Right kidney (tissue), 1 donor: ENCODE measurements around the gene PI4KA.
"Not testable (repeated sequence)": the region's sequence is repeated elsewhere in the genome, so short reads cannot be mapped to it uniquely, and the experiment has no call there.

Experiments
- DNase-seq: peaks from one replicate; pipeline ENCODE4 v3.0.0-alpha.2; 2016

Gene PI4KA

DNA sequence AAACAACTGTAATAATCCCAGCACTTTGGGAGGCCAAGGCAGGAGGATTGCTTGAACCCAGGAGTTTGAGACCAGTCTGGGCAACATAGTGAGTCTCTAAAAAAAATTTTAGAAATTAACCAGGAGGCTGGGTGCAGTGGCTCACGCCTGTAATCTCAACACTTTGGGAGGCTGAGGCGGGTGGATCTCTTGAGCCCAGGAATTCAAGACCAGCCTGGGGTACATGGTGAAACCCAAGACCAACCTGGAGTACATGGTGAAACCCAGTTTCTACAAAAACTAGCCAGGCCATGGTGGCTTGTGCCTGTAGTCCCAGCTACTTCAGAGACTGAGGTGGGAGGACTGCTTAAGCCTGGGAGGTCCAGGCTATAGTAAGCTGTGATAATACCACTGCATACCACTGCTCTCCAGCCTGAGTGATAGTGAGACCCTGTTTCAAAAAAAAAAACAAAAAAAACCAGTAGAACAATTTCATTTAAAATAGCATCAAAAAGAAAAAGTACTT is 11.2 kb downstream of the PI4KA start:
- no peak for DNase-seq

DNA sequence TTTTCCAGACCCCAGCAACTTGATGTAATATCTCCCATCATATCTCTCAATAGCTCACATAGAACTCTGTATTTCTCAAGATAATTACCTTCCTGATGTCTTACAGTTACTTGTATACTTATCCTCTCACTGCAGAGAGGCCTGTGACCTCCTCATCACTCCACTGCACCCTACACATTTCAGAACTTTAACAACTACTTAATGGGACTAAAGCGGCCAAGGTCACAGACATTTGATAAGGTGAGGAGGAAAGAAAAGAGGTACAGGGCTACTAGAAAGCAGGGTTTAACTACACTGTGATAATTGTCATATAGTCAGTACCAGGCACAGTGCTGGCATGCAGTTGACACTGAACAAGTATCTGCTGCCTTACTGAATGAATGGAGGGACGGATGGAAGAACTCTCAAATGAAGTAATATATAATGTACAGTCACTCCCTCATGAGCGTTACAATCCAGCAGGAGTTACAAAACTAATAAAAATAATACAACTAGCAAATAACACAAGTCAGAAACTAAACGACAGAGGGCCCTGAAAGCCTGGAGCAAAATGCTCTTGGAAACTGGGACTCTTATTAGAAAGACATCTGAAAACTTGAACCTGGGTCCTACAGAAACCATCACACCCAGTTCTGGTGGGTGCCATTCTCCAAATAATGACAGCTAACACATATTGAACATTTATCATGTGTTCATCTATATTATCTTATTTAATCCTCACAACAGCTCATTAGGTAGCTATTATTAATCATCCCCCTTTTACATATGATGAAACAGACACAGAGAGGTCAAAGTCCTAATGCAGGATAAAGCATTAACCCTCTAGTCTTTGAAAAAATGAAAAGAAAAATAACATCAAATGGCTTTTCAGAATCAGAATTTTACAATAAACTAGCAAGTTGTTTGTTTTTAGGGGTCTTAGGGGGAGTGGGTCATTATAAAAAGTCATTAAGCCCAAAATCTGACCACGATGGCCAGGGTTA is 14.3 kb downstream of the PI4KA start:
- DNase-seq, result no peak

DNA sequence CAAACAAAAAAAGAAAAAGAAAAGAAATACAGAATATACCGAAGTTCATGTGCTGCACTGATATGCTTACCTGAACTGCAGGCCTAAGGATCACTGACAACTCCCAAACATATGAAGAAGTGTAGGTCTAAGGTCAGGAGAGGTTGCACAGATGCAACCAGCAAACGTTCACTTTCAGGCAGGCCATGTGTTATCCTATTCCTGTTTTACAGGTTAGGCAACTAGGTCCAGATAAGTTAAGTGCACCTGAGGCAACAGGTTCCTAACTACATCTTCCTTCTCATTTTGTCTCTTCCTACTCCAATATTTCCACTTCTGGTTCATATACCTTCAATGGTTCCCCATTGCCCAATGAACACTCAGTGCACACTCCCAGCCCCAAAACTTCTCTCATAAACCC is 15.1 kb downstream of the PI4KA start:
- no peak for DNase-seq

DNA sequence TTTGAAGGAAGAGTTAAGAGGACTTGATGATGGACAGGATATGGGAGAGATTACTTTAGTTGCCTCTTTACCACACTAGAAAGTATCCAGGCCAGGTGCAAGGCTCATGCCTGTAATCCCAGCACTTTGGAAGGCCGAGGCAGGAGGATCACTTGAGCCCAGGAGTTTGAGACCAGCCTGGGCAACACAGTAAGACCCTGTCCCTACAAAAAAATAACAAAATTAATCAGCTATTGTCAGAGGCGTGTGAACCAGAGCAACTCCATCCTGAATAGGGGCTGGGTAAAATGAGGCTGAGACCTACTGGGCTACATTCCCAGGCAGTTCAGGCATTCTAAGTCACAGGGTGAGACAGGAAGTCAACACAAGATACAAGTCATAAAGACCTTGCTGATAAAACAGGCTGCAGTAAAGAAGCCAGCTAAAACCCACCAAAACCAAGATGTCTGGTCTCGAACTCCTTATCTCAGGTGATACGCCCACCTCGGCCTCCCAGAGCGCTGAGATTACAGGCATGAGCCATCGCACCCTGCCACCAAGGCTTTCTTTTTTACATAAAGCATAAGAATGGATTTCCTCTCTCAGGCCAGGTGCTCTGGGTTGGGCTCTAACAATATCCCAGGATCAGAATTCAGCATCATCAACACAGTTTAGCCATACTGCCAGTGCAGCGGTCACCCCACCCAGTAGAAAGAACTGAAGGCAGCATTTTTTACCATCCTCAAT is 17.8 kb downstream of the PI4KA start:
- no peak for DNase-seq

DNA sequence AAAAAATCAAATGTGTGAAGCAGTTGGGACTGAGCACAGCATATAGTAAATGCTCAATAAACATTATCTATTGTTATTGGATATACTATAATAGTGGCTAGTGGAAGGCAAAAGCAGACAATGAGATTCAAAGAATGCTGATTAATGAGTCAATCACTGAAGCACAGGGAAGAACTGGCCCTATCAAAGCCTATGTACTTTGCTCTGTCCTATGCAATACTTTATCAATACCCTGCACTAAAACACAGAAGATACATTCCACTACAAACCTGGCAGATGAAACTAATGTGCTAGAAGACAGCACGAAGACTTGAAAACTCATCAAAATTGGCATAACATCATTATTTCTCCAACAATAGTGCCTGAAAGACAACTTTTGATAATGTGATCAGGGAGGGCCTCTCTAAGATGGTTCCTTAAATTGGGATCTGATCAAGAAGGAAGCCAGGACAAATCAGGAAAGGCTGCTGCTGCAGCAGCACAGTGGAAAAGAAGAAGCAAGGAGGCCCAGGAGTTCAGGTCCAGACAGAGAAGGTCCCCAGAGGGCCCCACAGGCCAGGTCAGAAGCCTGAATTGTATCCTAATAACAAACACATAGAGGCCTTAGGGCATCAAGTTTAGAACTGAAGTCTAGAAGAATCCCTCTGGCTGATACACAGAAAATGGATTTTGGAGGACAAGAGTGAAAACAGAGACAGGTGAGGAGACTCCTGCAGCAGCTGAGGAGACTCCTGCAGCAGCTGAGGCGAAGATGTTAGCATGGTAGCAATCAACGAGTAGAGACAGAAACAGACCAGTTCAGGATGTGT is 18.6 kb downstream of the PI4KA start:
- no peak for DNase-seq

DNA sequence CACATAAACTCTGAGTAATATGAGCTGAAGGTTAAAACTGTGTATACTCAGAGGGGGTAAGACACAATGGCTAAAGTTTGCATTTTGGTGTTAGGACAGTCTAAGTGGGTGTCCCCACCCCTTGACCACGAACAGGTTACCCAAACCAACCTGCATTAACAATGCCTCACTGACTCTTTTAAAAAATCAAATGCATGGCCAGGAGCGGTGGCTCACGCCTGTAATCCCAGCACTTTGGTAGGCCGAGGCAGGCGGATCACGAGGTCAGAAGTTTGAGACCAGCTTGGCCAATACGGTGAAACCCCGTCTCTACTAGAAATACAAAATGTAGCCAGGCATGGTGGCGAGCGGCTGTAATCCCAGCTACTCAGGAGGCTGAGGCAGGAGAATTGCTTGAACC is 19.3 kb downstream of the PI4KA start:
- not testable (repeated sequence) for DNase-seq

DNA sequence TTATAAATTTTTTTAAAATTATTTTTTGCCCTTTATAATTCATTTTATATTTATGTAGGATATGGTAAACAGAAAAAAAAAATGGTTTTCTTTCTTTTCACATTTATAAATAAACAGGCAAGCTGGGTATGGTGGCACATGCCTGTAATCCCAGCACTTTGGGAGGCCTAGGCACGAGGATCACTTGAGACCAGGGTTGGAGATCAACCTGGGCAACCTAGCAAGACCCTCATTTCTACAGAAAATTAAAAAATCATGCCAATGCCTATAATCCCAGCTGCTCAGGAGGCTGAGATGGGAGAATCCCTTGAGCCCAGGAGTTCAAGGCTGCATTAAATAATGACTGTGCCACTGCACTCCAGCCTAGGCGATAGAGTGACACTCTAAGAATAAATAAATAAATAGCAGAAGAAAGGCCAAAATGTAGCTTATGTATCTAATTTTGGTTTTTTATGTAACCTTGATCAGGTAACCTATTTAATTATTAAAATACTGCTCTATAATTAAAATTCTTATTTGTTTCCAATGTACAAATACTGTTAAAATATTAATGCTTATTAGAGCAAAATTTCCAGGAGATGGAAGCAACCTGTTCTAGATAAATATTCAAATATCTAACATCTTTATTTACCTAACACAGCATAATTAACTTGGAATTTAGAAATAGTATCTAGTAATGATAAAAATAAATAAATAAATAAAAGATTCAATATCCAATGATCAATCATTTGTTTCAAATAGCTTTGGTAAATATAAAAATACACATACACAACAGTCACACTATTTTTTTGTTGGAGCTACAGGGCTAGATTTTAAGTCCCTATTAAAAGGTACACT is 21.4 kb downstream of the PI4KA start:
- no peak for DNase-seq

DNA sequence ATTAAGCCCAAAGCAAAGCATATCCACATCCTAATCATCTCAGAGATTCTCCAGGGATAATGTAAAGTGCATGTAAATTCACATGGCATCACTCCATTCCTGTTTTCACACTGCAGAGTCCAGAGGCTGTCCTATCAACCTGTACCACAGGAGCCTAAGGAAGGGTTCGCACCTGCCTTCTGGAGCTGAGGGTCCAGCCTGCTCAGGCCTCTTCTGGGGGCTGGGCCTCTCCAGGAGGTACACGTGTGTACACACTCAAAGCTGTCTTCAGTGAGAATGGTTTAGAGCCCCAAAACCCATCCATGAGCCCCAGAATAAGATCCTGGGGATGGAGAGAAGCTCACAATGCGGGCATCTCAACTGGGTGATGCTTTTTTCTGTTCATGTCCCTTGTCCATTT is 23.9 kb downstream of the PI4KA start:
- DNase-seq, result no peak

DNA sequence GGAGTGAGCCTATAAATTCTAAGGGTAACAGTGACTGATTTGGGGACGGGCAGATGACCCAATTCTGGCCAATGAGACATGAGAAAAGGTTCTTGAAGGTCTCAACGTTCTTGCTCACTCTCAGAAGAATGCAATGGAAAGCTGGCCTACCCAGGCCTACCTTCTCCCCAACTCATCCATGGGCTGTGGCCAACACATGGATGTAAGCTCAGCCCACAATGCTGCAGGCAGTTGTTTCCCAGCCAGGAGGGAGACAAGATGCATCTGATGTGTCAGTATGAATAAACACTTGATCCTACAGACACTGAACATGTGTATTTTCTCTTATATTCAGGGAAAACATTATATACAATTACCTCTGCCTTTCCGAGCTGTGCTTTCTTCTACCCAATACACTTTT is 24.4 kb downstream of the PI4KA start:
- DNase-seq, result no peak

DNA sequence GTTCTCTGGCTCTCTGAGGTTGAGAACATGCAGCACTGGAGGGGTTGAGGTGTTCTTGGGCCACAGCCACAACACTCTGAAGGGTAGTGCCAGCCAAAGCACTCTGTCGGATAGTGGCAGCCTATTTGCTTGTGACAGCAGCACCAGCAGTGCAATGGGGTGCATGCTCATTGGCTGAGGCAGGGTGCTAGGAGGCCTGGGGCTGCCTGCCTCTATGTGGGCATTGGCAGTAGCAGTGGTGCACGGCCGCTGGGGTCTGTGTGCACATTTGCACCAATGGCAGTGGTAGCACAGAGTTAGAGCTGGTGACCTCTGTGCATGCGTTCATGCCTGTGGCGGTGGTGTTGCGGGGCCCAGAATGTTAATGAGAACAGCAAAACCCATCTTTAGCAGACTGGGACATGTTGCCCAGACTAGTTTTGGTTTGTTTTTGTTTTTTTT is 25.4 kb downstream of the PI4KA start:
- no peak for DNase-seq

DNA sequence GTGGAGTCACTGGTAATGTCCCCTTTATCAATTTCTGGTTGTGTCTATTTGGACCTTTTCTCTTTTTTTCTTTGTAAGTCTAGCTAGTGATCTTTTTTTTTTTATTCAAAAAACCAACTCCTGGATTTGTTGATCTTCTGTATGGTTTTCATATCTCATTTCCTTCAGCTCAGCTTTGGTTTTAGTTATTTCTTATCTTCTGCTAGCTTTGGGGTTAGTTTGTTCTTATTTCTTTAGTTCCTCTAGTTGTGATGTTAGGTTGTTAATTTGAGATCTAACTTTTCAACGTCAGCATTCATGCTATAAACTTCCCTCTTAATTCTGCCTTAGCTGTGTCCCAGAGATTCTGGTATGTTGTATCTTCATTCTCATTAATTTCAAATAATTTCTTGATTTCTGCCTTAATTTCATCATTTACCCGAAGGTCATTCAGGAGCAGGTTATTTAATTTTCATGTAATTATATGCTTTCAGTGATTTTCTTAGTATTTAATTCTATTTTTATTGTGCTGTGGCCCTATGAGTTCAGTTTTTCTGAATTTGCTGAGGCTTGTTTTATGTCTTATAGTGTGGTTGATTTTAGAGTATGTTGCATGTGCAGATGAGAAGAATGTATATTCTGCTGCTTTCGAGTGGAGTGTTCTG is 29.0 kb downstream of the PI4KA start:
- DNase-seq, result no peak

DNA sequence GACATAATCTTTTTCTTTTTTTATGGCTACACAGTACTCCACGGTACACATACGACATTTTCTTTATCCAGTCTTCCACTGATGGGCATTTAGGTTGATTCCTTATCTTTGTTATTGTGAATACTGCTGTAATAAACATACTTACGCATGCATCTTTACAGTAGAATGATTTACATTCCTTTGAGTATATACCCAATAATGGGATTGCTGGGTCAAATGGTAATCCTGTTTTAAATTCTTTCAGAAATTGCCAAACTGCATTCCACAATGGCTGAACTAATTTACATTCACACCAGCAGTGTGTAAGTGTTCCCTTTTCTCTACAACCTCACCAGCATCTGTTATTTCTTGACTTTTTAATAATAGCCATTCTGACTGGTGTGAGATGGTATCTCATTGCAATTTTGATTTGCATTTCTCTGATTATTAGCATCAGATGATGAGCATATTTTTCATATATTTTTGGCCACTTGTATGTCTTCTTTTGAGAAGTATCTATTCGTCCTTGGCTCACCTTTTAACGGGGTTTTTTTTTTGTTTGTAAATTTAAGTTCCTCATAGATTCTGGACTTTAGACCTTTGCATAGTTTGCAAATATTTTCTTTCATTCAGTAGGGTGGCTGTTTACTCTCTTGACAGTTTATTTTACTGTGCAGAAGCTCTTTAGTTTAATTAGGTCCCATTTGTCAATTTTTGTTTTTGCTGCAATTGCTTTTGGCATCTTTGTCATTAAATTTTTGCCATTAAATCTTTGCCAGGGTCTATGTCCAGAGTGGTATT is 32.0 kb downstream of the PI4KA start:
- DNase-seq, result not testable (repeated sequence)

DNA sequence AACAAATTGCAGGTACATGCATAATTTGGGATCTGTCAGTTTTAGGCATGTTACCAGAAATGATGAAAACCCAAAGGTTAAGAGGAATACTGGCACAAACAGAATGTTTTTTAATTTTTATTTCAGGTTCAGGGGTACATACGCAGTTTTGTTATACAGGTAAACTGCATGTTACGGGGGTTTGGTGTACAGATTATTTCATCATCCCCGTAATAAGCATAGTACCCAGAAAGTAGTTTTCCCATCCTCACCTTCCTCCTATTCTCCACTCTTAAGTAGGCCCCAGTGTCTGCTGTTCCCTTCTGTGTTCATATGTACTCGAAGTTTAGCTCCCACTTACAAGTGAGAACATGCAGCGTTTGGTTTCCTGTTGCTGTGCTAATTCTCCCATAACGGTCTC is 33.0 kb downstream of the PI4KA start:
- DNase-seq, result no peak

DNA sequence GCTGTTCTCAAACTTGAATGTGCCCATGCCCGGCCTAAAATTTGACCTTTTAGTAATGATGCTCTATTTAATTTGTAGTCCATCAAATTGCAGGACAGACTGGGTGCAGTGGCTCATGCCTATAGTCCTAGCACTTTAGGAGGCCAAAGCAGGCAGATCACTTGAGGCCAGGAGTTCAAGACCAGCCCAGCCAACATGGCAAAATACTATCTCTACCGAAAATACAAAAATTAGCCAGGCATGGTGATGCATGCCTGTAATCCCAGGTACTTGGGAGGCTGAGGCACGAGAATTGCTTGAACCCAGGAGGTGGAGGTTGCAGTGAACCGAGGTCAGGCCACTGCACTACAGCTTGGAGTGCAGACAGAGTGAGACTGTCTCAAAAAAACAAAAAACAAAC is 33.4 kb downstream of the PI4KA start:
- not testable (repeated sequence) for DNase-seq

DNA sequence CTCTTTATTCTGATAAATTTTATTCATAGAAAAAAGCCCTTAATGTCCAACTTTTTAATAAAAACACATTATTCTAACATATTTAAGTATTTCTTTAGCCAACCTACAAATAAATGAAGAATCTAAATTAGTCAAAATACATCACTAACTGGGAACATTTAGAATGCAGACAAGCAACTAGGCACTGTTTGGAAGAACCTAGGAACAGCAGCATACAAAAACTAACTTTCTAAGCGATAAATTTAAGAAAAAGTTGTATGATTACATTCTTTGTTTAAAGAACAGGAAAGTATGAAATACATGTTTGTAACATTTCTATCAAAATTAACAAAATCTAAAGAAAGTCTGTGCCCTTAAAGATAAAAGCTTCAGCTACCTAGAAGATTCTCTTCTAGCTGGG is 35.3 kb downstream of the PI4KA start:
- DNase-seq, result no peak

DNA sequence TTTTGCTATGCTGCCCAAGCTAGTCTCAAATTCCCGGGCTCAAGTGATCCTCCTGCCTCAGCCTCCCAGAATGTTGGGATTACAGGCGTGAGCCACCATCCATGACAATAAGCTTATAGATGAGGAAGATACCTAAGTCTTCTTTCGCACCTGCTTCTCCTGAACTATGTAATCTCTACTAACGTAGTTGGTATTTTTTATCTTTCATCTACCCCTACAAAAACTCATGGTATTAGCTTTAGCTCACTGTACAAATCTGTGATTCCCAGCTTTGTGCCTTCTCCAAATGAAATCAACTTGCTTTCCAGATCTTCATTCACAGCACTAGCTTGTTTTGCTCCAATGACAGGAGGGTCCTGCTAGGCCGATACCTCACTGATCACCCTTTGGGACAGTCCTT is 36.4 kb downstream of the PI4KA start:
- DNase-seq, result no peak

DNA sequence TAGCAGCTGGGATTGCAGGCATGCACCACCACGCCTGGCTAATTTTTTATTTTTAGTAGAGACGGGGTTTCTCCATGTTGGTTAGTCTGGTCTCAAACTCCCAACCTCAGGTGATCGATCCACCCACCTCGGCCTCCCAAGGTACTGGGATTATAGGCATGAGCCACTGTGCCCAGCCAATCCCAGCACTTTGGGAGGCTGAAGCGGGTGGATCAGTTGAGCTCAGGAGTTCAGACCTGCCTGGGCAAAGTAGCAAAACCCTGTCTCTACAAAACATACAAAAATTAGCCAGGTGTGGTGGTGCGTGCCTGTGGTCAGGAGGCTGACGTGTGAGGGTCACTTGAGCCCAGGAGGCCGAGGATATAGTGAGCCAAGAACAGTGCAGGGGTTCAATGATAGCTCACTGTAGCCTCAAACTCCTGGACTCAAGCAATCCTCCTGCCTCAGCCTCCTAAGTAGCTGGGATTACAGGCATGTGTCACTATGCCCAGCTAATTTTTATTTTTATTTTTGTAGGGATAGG is 36.8 kb downstream of the PI4KA start:
- not testable (repeated sequence) for DNase-seq

DNA sequence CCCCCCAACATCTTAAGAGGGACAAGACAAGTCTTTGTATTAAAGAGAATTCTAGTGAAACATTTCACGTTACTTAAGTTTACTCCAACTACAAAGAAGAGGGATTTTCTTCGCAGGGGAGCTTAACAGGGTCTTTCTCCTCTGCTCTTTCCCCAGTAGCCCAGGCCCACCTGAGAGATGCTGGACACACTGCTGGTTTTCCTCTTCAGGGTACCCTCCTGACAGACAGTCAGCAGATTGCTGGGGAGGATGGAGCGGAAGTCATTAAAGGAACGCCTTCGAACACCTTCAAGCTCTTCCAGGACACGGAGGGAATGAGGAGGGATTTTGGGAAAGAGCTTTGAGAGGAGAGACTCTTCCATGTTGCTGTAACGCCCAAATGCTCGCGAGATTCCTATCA is 39.1 kb downstream of the PI4KA start:
- no peak for DNase-seq

DNA sequence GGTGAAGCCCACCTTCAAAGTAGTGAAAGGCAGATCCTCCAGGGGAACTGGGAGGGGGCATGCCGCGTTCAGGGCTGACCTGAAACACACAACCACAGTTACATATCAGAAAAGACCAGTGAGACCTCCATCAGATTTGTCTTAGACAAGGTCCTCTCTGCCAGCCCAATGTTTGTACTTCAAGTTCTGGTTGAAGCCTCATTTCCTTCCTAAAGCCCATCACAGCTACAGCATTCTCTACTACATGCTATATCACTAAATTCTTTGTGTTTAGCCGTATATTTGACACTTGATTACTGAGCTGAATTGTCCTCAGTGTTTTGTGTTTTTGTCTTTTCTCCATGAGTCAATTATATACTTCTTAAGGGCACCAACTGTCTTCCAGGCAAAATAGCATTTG is 40.1 kb downstream of the PI4KA start:
- no peak for DNase-seq

DNA sequence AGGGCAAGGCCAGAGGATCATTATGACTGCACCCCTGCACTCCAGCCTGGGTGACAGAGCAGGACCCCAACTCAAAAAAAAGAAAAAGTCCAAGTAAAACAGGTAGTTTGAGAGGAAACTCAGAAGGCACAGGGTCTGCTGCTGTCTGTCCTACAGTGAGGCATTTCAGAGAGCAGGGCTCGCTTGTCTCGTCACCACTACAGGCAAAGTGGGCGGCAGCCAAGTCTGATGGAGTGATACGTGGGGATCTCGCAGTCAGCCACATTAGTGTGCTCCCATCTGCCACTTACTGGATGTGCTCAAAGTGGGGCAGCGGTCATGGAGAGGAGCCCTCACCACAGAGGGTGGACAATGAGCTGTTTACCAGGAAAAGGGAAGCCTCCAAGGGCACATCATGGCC is 42.1 kb downstream of the PI4KA start:
- no peak for DNase-seq
